ENCODE results near the gene DICER1.

GRCh38 chr14:95125221-95125620 is 32.1 kb downstream of the DICER1 start:
- TF ChIP-seq CTCF (IDR thresholded peaks at IDR 0.05; ENCODE audit: insufficient read depth, low read depth, low read length) (no peak), EZH2 (IDR thresholded peaks at IDR 0.05; ENCODE audit: insufficient read depth, low read length) (no peak)

Measured in astrocyte (in vitro differentiated cells and primary cell).